Measurements from ENCODE around the gene KHK.
A peak's percentile ranks its signal among the peaks of the same experiment; 100 is the strongest.

KHK gene

DNA sequence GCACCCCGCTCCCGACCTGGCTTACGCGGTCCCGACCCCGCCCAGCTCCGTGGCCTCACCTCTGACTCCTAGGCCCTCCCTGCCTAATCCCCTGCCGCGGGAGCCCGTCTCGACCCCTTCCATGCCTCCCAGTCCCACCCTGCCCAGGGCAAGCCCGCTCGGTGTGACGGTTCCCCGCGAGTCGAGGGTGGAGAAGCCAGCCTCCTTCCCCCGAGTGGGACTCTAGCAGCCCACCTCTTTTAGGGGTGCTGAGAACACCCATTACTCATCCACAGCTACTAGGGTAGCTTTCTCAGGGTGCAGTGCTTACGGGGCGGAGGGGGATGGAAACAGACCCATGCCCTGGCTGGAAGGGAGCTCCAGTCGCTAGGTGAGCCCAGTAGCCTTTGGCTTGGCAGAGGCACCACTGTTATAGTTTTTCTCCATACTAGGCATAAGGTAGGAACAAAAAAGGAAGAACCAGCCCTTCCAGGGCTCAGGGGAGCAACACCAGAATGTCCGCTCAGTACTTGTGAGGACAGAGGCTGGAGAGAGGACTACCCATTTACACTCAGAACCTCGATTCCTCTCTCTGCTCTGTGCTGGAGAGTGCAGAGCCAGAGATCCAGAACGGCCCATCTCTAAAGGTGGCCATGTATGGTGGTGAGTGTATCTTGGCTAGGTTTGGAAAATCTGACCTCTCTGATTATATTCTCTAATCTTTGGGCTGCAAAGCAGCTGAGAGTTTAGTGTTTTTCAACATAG, 34.5 kb upstream of the KHK start:
- peak overlapping the region; percentile 89 for H3K4me3 ChIP-seq (ENCODE audit: low read length)
- DNase-seq (ENCODE audit: low read depth): no peak
- TF ChIP-seq, protein P1, sequence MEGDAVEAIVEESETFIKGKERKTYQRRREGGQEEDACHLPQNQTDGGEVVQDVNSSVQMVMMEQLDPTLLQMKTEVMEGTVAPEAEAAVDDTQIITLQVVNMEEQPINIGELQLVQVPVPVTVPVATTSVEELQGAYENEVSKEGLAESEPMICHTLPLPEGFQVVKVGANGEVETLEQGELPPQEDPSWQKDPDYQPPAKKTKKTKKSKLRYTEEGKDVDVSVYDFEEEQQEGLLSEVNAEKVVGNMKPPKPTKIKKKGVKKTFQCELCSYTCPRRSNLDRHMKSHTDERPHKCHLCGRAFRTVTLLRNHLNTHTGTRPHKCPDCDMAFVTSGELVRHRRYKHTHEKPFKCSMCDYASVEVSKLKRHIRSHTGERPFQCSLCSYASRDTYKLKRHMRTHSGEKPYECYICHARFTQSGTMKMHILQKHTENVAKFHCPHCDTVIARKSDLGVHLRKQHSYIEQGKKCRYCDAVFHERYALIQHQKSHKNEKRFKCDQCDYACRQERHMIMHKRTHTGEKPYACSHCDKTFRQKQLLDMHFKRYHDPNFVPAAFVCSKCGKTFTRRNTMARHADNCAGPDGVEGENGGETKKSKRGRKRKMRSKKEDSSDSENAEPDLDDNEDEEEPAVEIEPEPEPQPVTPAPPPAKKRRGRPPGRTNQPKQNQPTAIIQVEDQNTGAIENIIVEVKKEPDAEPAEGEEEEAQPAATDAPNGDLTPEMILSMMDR (conservative IDR thresholded peaks at IDR 0.05; ENCODE audit: low read length): no peak

DNA sequence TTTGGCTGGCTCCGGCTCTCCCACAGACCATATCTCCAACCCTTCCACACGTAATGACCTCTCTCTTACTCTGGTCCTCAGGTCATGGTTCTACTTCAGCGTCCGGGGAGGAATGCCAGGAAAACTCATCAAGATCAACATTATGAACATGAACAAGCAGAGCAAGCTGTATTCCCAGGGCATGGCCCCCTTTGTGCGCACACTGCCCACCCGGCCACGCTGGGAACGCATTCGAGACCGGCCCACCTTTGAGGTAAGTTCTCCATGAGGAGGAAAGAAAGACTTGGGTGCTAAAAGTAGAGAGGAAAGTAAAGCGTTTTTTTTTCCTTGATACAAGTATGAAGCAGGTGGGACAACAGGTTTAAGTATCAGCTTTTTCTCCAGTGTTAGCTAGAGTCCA, 33.3 kb upstream of the KHK start:
- no peak for DNase-seq (ENCODE audit: low read depth)
- H3K4me3 ChIP-seq (ENCODE audit: low read length): no peak overlapping the region
- TF ChIP-seq, protein P1 (conservative IDR thresholded peaks at IDR 0.05; ENCODE audit: low read length): no peak

DNA sequence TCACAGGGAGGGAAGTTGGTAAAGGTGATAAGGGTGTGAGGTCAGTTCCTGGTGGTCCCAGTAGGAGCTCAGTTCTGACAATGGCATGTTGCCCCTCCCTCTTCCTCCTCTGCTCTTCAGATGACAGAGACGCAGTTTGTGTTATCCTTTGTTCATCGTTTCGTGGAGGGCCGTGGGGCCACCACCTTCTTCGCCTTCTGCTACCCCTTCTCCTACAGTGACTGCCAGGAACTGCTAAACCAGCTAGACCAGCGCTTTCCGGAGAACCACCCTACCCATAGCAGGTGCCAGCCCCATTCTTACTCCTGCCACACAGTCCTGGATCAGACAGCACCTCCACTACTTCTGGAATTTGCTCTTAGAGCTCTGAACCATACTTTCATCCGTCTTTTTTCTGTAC, 32.8 kb upstream of the KHK start:
- H3K4me3 ChIP-seq (ENCODE audit: low read length): no peak overlapping the region
- TF ChIP-seq, protein P1 (conservative IDR thresholded peaks at IDR 0.05; ENCODE audit: low read length): no peak

DNA sequence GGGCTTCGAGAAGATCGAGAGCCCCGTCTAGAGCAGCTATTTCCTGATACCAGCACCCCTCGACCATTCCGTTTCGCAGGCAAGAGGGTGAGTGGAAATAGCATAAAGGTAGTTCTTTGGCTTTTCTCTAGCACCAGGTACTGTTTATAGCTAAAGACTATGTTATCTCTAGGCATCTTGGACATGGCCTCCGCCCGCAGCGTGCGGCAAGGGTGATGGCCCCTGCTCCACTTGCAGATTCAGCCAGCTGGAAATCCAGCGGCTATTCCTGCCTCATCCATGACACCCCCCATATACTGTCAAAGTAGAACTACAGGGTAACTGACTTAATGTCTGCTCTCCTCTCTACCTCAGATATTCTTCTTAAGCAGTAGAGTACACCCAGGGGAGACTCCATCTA, 31.9 kb upstream of the KHK start:
- TF ChIP-seq, protein P1 (conservative IDR thresholded peaks at IDR 0.05; ENCODE audit: low read length): no peak
- H3K4me3 ChIP-seq (ENCODE audit: low read length): no peak overlapping the region
- DNase-seq (ENCODE audit: low read depth): no peak

More for the DNA sequence above, 32.8 kb upstream of the KHK start:
- DNase-seq (ENCODE audit: low read depth): no peak

DNA sequence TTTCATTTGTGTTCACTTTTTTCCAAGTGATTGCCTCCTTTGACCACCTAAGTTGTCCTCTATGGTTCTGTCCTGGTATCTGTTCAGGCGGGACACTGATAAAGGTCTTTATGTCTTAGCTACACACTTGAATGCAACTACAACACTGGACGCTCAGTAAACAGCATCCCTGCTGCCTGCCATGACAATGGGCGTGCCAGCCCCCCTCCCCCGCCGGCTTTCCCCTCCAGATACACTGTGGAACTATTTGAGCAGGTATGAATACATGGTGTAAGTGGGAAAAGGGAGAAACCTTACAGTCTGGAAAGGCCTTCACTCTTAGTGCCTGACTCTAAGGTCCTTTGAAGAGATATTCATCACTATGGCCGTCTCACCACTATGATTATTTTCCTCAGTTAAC, 29.4 kb upstream of the KHK start:
- DNase-seq (ENCODE audit: low read depth): no peak
- no peak overlapping the region for H3K4me3 ChIP-seq (ENCODE audit: low read length)
- TF ChIP-seq, protein P1 (conservative IDR thresholded peaks at IDR 0.05; ENCODE audit: low read length): no peak

DNA sequence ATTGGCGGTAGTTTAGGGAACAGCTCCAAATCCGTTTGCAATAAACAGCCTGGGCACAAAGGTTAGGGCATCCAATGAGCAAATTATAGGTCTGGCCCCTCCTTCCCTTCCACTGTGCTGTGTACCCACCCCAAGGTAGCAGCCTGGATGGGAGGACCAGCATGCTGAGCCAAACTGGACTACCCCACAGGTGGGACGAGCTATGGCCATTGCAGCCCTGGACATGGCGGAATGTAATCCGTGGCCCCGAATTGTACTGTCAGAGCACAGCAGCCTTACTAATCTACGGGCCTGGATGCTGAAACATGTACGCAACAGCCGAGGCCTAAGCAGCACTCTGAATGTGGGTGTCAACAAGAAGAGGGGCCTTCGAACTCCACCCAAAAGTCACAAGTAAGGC, 28.4 kb upstream of the KHK start:
- TF ChIP-seq, protein P1 (conservative IDR thresholded peaks at IDR 0.05; ENCODE audit: low read length): no peak

DNA sequence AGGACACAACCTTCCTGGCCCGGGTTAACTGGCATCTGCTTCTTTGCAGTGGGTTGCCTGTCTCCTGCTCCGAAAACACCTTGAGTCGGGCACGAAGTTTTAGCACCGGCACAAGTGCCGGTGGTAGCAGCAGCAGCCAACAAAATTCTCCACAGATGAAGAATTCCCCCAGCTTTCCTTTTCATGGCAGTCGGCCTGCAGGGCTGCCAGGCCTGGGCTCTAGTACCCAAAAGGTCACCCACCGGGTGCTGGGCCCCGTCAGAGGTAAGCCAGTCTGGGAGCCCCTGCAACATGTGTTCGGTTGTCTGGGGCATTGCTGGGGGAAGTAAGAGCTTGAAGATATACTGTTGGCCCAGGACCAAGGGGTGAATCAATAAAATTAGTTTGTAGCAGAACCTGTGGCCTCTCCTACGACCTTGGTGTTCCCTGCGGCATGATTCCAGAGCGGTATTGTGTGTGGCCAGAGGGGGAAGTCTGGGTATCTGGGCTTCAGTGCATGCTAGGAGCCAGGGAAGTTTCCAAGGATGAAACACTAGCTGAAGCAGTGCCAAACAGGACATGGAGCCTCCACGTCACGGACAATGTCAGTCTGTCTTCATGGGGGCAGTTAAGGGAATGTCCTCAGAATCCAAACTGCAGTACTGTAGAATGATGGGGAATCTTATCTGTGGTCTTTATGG, 27.3 kb upstream of the KHK start:
- DNase-seq (ENCODE audit: low read depth): no peak

More for the DNA sequence above, 28.4 kb upstream of the KHK start:
- no peak for DNase-seq (ENCODE audit: low read depth)
- no peak overlapping the region for H3K4me3 ChIP-seq (ENCODE audit: low read length)

More for the DNA sequence above, 27.3 kb upstream of the KHK start:
- TF ChIP-seq, protein P1 (conservative IDR thresholded peaks at IDR 0.05; ENCODE audit: low read length): no peak
- no peak overlapping the region for H3K4me3 ChIP-seq (ENCODE audit: low read length)
